ENCODE data around the gene ACSL1. TPM values are rescaled to one million over a fixed set of nuclear protein-coding genes. Genes with fewer than 3 reads are reported as not detected.

The ACSL1 gene
- total and polyA plus RNA-seq, 9 of the 15 experiments (the other 6 are each of a cell fraction or from before 2014, with no cell fraction given) = 6.7 to 24.1 (median 15.0) TPM

DNA sequence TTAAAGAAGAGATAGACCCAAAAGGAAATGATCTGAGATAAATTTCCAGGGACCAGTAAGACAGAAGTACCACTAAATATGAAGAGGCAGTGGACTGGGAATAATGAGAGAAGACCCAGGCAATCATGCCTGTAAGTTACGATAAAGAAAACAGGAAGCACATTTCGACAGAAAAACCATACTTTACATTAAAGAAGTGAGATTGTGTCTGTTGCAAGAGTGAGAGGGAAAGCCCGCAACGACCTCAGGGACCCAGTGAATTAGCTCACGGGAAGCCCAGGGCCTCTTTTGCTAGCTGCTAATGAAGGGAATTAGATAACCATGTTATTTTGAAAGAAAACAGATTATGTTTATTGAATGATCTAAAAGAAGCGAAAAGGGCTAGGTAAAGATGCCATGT lies 28.9 kb upstream of the ACSL1 start (continued):
- TF ChIP-seq BRD9 (IDR thresholded peaks at IDR 0.05; ENCODE audit: low read depth, partially characterized antibody) = no peak
- TF ChIP-seq ZNF146 (CRISPR knock-in tag; IDR thresholded peaks at IDR 0.05; ENCODE audit: unreplicated experiment) = no peak
- no peak for TF ChIP-seq RBM34 (IDR thresholded peaks at IDR 0.05; ENCODE audit: borderline replicate concordance, insufficient read depth, low read length)
- TF ChIP-seq, protein P1, sequence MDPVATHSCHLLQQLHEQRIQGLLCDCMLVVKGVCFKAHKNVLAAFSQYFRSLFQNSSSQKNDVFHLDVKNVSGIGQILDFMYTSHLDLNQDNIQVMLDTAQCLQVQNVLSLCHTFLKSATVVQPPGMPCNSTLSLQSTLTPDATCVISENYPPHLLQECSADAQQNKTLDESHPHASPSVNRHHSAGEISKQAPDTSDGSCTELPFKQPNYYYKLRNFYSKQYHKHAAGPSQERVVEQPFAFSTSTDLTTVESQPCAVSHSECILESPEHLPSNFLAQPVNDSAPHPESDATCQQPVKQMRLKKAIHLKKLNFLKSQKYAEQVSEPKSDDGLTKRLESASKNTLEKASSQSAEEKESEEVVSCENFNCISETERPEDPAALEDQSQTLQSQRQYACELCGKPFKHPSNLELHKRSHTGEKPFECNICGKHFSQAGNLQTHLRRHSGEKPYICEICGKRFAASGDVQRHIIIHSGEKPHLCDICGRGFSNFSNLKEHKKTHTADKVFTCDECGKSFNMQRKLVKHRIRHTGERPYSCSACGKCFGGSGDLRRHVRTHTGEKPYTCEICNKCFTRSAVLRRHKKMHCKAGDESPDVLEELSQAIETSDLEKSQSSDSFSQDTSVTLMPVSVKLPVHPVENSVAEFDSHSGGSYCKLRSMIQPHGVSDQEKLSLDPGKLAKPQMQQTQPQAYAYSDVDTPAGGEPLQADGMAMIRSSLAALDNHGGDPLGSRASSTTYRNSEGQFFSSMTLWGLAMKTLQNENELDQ (CRISPR knock-in tag; IDR thresholded peaks at IDR 0.05; ENCODE audit: borderline replicate concordance) = no peak
- TF ChIP-seq GTF2F1 (IDR thresholded peaks at IDR 0.05; ENCODE audit: low read depth, low read length) = no peak
- no peak; the same call in 1 of the 2 replicates for TF ChIP-seq MTA1 (IDR thresholded peaks at IDR 0.05; ENCODE audit: borderline replicate concordance)
- peak; percentile 61 to 68; a peak in 3 of 4 replicates for TF ChIP-seq TRIM24 (IDR thresholded peaks at IDR 0.05)
- no peak for TF ChIP-seq NFE2L1 (tag; IDR thresholded peaks at IDR 0.05; ENCODE audit: borderline replicate concordance, low read depth)
- no peak for TF ChIP-seq POLR2A (conservative IDR thresholded peaks at IDR 0.05)
- peak; percentile 57; the same call in 1 of the 2 replicates for TF ChIP-seq HDAC2 (IDR thresholded peaks at IDR 0.05)
- no peak for TF ChIP-seq MAFK (IDR thresholded peaks at IDR 0.05; ENCODE audit: low read length)
- no peak for TF ChIP-seq ZNF239 (CRISPR knock-in tag; IDR thresholded peaks at IDR 0.05)
- TF ChIP-seq TOE1 (IDR thresholded peaks at IDR 0.05; ENCODE audit: borderline replicate concordance) = 0 out of 2 replicates have a peak, but pooled peaks have one; percentile 23
- TF ChIP-seq TOE1 (CRISPR knock-in tag; IDR thresholded peaks at IDR 0.05; ENCODE audit: borderline replicate concordance, low read depth) = no peak
- TF ChIP-seq, protein P2, sequence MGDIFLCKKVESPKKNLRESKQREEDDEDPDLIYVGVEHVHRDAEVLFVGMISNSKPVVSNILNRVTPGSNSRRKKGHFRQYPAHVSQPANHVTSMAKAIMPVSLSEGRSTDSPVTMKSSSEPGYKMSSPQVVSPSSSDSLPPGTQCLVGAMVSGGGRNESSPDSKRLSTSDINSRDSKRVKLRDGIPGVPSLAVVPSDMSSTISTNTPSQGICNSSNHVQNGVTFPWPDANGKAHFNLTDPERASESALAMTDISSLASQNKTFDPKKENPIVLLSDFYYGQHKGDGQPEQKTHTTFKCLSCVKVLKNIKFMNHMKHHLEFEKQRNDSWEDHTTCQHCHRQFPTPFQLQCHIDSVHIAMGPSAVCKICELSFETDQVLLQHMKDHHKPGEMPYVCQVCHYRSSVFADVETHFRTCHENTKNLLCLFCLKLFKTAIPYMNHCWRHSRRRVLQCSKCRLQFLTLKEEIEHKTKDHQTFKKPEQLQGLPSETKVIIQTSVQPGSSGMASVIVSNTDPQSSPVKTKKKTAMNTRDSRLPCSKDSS (IDR thresholded peaks at IDR 0.05; ENCODE audit: low read depth, partially characterized antibody) = no peak
- TF ChIP-seq NELFE (IDR thresholded peaks at IDR 0.05; ENCODE audit: insufficient read depth, insufficient read length) = no peak
- peak; percentile 68; the same call in 1 of the 2 replicates for TF ChIP-seq KLF16 (IDR thresholded peaks at IDR 0.05)
- no peak for TF ChIP-seq ELF1 (tag; IDR thresholded peaks at IDR 0.05)
- no peak for TF ChIP-seq PCBP1 (IDR thresholded peaks at IDR 0.05; ENCODE audit: low read depth, low read length, poor library complexity, severe bottlenecking)
- TF ChIP-seq ZNF644 (tag; IDR thresholded peaks at IDR 0.05; ENCODE audit: low read depth) = no peak
- no peak for TF ChIP-seq HOXB6 (CRISPR knock-in tag; IDR thresholded peaks at IDR 0.05; ENCODE audit: borderline replicate concordance)
- TF ChIP-seq DMBX1 (CRISPR knock-in tag; IDR thresholded peaks at IDR 0.05; ENCODE audit: borderline replicate concordance) = no peak
- no peak for TF ChIP-seq ZNF764 (CRISPR knock-in tag; IDR thresholded peaks at IDR 0.05; ENCODE audit: low read depth)
- TF ChIP-seq, protein P3, sequence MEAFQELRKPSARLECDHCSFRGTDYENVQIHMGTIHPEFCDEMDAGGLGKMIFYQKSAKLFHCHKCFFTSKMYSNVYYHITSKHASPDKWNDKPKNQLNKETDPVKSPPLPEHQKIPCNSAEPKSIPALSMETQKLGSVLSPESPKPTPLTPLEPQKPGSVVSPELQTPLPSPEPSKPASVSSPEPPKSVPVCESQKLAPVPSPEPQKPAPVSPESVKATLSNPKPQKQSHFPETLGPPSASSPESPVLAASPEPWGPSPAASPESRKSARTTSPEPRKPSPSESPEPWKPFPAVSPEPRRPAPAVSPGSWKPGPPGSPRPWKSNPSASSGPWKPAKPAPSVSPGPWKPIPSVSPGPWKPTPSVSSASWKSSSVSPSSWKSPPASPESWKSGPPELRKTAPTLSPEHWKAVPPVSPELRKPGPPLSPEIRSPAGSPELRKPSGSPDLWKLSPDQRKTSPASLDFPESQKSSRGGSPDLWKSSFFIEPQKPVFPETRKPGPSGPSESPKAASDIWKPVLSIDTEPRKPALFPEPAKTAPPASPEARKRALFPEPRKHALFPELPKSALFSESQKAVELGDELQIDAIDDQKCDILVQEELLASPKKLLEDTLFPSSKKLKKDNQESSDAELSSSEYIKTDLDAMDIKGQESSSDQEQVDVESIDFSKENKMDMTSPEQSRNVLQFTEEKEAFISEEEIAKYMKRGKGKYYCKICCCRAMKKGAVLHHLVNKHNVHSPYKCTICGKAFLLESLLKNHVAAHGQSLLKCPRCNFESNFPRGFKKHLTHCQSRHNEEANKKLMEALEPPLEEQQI (IDR thresholded peaks at IDR 0.05) = no peak

Data from K562 (cell line).